Activated CD8-positive, alpha-beta memory T cell treated with anti-CD3 and anti-CD28 coated beads for 36 hours (primary cell): ENCODE data around the gene PCDH17. TPM values are rescaled to one million over a fixed set of nuclear protein-coding genes. Genes with fewer than 3 reads are reported as not detected.

Experiments used
- CTCF ChIA-PET: fragments of 350-600 bp; sonication (Branson Sonifier 250); formaldehyde crosslinking; loops from one replicate; lab custom pipeline; 2021; ENCODE audit warnings: antibody characterized with exemption; lab: Charles Lee
- POLR2A ChIA-PET: fragments of 350-600 bp; sonication (Branson Sonifier 250); formaldehyde crosslinking; loops from one replicate; lab custom pipeline; 2021; ENCODE audit warnings: antibody characterized with exemption; lab: Charles Lee
- total RNA-seq, 2 experiments: library from RNA; stranded (reverse); gene quantifications; one replicate each; pipeline ENCODE4 v1.2.3, GENCODE V29; 2021

PCDH17 gene
- total RNA-seq, result not detected

DNA sequence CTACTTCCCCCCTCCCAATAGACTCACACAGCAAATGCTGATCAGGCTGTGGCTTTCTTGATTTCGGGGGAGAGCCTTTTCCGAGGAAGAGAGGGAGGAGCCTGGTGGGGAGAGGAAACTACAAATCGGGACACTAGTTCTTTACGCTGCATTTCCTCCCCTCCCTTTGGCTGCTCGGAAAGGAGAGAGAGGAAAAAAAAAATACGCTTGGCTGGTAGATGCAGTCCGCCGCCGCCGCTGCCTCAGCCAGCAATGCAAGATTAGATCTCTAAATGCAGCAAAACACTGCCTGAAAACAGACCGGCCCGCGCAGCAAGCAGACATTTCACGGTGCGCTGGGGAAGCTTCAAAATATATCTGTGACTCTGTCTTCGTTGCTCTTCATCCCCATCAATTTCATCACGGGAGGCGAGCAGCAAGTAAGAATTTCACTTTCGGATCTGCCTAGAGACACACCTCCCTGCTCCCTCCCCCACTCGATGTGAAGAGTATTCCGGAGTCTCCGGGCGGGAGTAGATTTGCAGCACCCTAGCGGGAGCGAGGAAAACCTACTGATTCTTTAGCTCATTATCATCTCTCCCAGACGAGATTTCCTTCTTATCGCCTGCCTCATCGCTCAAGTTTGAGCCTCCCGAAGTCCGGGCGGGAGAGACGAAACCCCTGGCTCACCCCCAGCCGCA, at the start of gene PCDH17:
TSS of gene PCDH17 (plus strand) at position 149 of the 680 bp plus-strand sequence. CDS start 803 bp downstream, outside the sequence.
- POLR2A ChIA-PET, result no interaction called here
- CTCF ChIA-PET, result no interaction called here

DNA sequence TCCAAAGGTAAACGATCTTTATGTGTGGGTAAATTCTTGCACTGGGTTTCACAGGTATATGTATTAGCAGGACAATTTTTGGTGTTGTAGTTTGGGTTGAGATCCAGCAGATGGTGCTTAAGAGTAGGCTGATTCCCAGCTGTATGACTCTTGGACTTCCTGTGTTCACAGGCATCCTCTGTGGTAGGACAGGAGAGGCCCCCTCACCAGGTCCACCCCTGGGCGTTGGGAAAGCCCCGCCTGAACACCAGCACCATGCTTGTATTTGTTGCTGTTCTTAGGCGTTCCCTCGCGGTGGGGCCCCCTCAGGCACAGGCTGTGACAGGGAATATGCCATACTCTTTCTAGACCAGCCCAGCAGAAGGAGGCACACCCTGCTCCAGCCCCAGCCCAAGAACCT, 49.5 kb upstream of the PCDH17 start:
- CTCF ChIA-PET, result no interaction called here

DNA sequence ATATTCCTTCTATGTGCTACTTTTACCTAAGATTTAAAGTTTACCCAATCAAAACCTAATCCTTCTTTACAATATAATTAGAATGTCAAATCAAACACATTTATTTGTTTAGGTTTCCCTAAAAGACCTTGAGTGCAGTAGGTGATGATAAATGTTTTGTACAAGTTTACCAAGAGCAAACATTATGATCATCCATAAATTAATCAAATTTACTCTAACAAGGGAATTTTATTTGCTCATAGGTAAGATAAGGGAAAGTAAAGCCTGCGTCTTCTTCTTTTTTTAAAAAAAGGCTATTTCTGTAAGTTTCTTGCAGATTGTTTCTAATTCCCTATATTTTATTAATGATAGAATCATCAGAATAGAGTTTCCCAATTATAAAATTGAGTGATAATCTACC, 48.0 kb upstream of the PCDH17 start:
- CTCF ChIA-PET, result no interaction called here
- POLR2A ChIA-PET, result no interaction called here

More for the DNA sequence above, 49.5 kb upstream of the PCDH17 start:
- POLR2A ChIA-PET, result no interaction called here

GRCh38 chr13:57588639-57589038, 42.9 kb upstream of the PCDH17 start:
- CTCF ChIA-PET, result no interaction called here

GRCh38 chr13:57595775-57596174, 35.8 kb upstream of the PCDH17 start:
- ChIA-PET CTCF (no interaction called here), POLR2A (no interaction called here)

More at GRCh38 chr13:57588639-57589038, 42.9 kb upstream of the PCDH17 start:
- POLR2A ChIA-PET, result no interaction called here

DNA sequence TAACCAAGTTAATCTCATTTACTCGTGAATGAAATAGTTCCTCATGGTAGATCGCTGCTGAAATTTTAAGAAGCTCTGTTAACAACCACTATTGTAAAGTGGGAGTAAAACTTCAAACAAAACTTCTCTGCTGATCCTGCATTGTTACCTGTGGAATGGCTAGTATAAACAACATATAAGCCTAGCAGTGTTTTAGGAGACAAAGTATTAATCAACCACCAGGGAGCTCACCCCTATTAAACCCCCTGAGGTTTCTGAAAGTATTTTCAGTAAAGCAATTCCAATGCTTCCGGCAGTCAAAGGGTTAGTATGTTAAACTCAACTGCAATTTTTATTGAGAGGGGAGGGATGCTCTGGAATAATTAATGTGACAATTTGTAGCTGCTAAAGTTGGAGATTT, 30.0 kb upstream of the PCDH17 start:
- ChIA-PET CTCF (no interaction called here), POLR2A (no interaction called here)

- CTCF ChIA-PET, result no interaction called here
Observed at GRCh38 chr13:57604442-57604841, 27.1 kb upstream of the PCDH17 start.

DNA sequence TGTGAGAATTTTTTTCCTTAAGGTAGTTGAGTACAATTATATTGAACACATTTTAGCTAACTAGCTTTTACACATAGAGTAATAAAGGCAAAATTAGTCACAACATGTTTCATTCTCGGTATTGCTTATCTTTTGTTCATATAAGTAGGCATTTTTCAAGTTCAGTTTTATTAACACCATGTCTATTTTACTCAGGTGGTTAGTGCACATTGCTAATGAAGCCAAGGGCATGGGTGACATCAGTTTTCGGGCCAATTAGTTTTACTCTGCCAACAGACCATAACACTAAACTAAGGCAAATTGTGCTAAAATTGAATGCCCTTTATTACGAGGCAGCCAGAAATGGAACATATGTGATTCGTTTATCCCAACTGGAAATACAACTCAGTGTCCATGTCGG, 19.6 kb upstream of the PCDH17 start:
- ChIA-PET POLR2A (no interaction called here), CTCF (no interaction called here)

More at GRCh38 chr13:57604442-57604841, 27.1 kb upstream of the PCDH17 start:
- POLR2A ChIA-PET, result no interaction called here

- POLR2A ChIA-PET, result no interaction called here
- CTCF ChIA-PET, result no interaction called here
Observed at GRCh38 chr13:57612568-57612967, 19.0 kb upstream of the PCDH17 start.

GRCh38 chr13:57624565-57625435, 6.7 kb upstream of the PCDH17 start:
- ChIA-PET POLR2A (no interaction called here), CTCF (no interaction called here)

DNA sequence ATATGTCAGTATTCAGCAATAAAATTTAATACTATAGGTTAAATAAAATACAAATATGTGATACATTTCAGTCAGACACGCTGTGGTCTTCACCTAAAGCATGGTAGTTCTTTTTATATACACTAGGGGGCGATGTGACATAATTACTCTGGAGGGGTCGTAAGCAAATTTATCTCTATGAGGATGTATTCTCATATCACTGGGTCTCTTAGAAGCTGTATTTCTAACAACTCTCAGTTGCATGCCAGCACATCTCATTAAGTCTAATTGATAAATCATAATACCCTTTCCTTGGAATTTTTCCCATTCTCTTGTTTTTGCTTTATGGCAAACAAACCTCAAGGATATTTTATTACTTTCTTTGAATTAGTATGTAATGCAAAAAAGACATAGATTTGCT, 3.9 kb upstream of the PCDH17 start:
- POLR2A ChIA-PET, result no interaction called here
- CTCF ChIA-PET, result no interaction called here

GRCh38 chr13:57629391-57629804, 2.1 kb upstream of the PCDH17 start:
- ChIA-PET CTCF (no interaction called here), POLR2A (no interaction called here)

- ChIA-PET CTCF (no interaction called here), POLR2A (no interaction called here)
Observed at GRCh38 chr13:57629821-57630235, 1.7 kb upstream of the PCDH17 start.

- CTCF ChIA-PET, result no interaction called here
- POLR2A ChIA-PET, result no interaction called here
Observed at GRCh38 chr13:57630661-57631595, 616 bp upstream of the PCDH17 start.

GRCh38 chr13:57632276-57633140, 964 bp downstream of the PCDH17 start:
- POLR2A ChIA-PET, result no interaction called here
- CTCF ChIA-PET, result no interaction called here

- CTCF ChIA-PET, result no interaction called here
- POLR2A ChIA-PET, result no interaction called here
Observed at GRCh38 chr13:57633141-57633949, 1.8 kb downstream of the PCDH17 start.

- CTCF ChIA-PET, result no interaction called here
- POLR2A ChIA-PET, result no interaction called here
Observed at GRCh38 chr13:57633950-57634838, 2.6 kb downstream of the PCDH17 start.
